HCT116 (cell line): ENCODE measurements around the gene RTN4RL1. TPM values are rescaled to one million over a fixed set of nuclear protein-coding genes. Genes with fewer than 3 reads are reported as not detected.

Experiments
- ATAC-seq: fragments of 200-7000 bp; cut with Tn5 transposase; 2 replicates; pipeline ENCODE4 v1.9.1; 2020; ENCODE audit warnings: mild to moderate bottlenecking, moderate library complexity
- BruUV-seq: library from RNA; stranded (reverse); fragments of 400-500 nt; replicated peaks from 2 replicates; lab custom pipeline; 2021; lab: Mats Ljungman, UMichigan
- CTCF ChIA-PET: fragments of 300-600 bp; sonication (Branson Sonifier 250); formaldehyde crosslinking; loops from one replicate; lab custom pipeline; 2021; ENCODE audit warnings: antibody characterized with exemption; lab: Charles Lee
- POLR2A ChIA-PET: fragments of 300-600, 350-600 bp; sonication (Branson Sonifier 250); formaldehyde crosslinking; loops from one replicate; lab custom pipeline; 2021; ENCODE audit warnings: antibody characterized with exemption; lab: Charles Lee
- RAD21 ChIA-PET, 2 experiments: fragments of 300-600 bp; sonication (Branson Sonifier 250); formaldehyde crosslinking; loops; one replicate each; lab custom pipeline; 2023; ENCODE audit warnings: low total read pairs in 2 of 2; ENCODE audit not compliant: uncharacterized antibody in 2 of 2, unreplicated experiment in 2 of 2, low non-redundant PET in 1 of 2; lab: Charles Lee
- DNase-seq: peaks from one replicate; pipeline ENCODE4 v3.0.0-alpha.2; 2010; ENCODE audit warnings: low read depth, low spot score
- H2AFZ ChIP-seq: fragments of 200-600 bp; shearing (Covaris generic), sonication (generic); 2 replicates; pipeline ENCODE4 v1.6.1; 2017; ENCODE audit warnings: low read depth, mixed run types, mixed read lengths, antibody characterized with exemption, low read length; ENCODE audit not compliant: poor library complexity, severe bottlenecking
- H3K27ac ChIP-seq: 2 replicates; pipeline ENCODE4 v1.5.1; 2012; ENCODE audit warnings: low read depth, low read length
- H3K27me3 ChIP-seq: fragments of 200-600 bp; sonication (generic); 2 replicates; pipeline ENCODE4 v1.6.1; 2016; ENCODE audit warnings: mixed run types, low read length, mixed read lengths; ENCODE audit not compliant: insufficient read depth
- H3K36me3 ChIP-seq, 2 experiments: fragments of 200-500 bp in 1 of 2; fragments of 200-600 bp in 1 of 2; sonication (Bioruptor generic) in 1 of 2; sonication (generic) in 1 of 2; 2 replicates each; pipeline versions ENCODE4 v1.5.1 to v1.6.1; 2014 to 2016; ENCODE audit warnings: low read length in 2 of 2, inconsistent platforms in 1 of 2, mixed read lengths in 1 of 2, mixed run types in 1 of 2; ENCODE audit not compliant: insufficient read depth in 2 of 2, control insufficient read depth in 1 of 2
- H3K4me1 ChIP-seq, 2 experiments: fragments of 200-600 bp in 1 of 2; sonication (generic) in 1 of 2; 2 replicates each; pipeline versions ENCODE4 v1.5.1 to v1.6.1; 2012 to 2017; ENCODE audit warnings: low read length in 2 of 2, inconsistent platforms in 1 of 2, mild to moderate bottlenecking in 1 of 2, mixed read lengths in 1 of 2, mixed run types in 1 of 2, moderate library complexity in 1 of 2; ENCODE audit not compliant: insufficient read depth in 2 of 2, control insufficient read depth in 1 of 2
- H3K4me2 ChIP-seq: fragments of 200-600 bp; sonication (generic); 2 replicates; pipeline ENCODE4 v1.6.1; 2017; ENCODE audit warnings: mixed run types, low read length, mixed read lengths
- H3K4me3 ChIP-seq, 2 experiments: fragments of 200-600 bp in 1 of 2; sonication (generic) in 1 of 2; replicated peaks in 1 of 2; 2 replicates each; pipeline ENCODE4 v1.5.1; 2011 to 2016; ENCODE audit warnings: low read length in 2 of 2, control low read depth in 1 of 2, low read depth in 1 of 2, mild to moderate bottlenecking in 1 of 2, mixed read lengths in 1 of 2, mixed run types in 1 of 2
- H3K79me2 ChIP-seq: fragments of 200-600 bp; sonication (generic); 2 replicates; pipeline ENCODE4 v1.6.1; 2017; ENCODE audit warnings: mild to moderate bottlenecking, mixed run types, low read length, moderate library complexity, mixed read lengths; ENCODE audit not compliant: insufficient read depth
- H3K9ac ChIP-seq: fragments of 200-600 bp; sonication (generic); 2 replicates; pipeline ENCODE4 v1.6.1; 2016; ENCODE audit warnings: low read length, mixed read lengths
- H3K9me2 ChIP-seq: fragments of 200-600 bp; sonication (generic), shearing (Covaris generic); 2 replicates; pipeline ENCODE4 v1.6.1; 2017; ENCODE audit warnings: mixed run types, mild to moderate bottlenecking, moderate library complexity; ENCODE audit not compliant: insufficient read depth
- H3K9me3 ChIP-seq, 2 experiments: fragments of 200-500 bp in 1 of 2; fragments of 200-600 bp in 1 of 2; sonication (Bioruptor generic) in 1 of 2; sonication (generic) in 1 of 2; 2 replicates each; pipeline ENCODE4 v1.6.1; 2014 to 2017; ENCODE audit warnings: low read length in 2 of 2, mixed read lengths in 2 of 2, inconsistent platforms in 1 of 2, low read depth in 1 of 2, mild to moderate bottlenecking in 1 of 2, mixed run types in 1 of 2, moderate library complexity in 1 of 2; ENCODE audit not compliant: control insufficient read depth in 1 of 2, insufficient read depth in 1 of 2
- H4K20me1 ChIP-seq: fragments of 200-600 bp; sonication (generic), shearing (Covaris generic); 2 replicates; pipeline ENCODE4 v1.6.1; 2017; ENCODE audit warnings: mixed run types, mild to moderate bottlenecking, moderate library complexity; ENCODE audit not compliant: insufficient read depth
- CEBPB ChIP-seq: IDR thresholded peaks from 2 replicates; pipeline ENCODE4 v1.6.1; 2012; ENCODE audit warnings: low read depth
- ELF1 ChIP-seq: IDR thresholded peaks from 2 replicates; pipeline ENCODE4 v1.6.1; 2012; ENCODE audit warnings: low read depth, borderline replicate concordance
- EZH2phosphoT487 ChIP-seq: fragments of 200-600 bp; IDR thresholded peaks from 2 replicates; pipeline ENCODE4 v1.6.1; 2018; ENCODE audit warnings: antibody characterized with exemption, borderline replicate concordance
- FOSL1 ChIP-seq: IDR thresholded peaks from 2 replicates; pipeline ENCODE4 v1.6.1; 2012; ENCODE audit warnings: low read depth
- RAD21 ChIP-seq: IDR thresholded peaks from 2 replicates; pipeline ENCODE4 v1.6.1; 2012; ENCODE audit warnings: low read depth, mild to moderate bottlenecking
- SIN3A ChIP-seq: IDR thresholded peaks from 2 replicates; pipeline ENCODE4 v1.6.1; 2012; ENCODE audit warnings: low read depth
- TCF7L2 ChIP-seq: IDR thresholded peaks from 2 replicates; pipeline ENCODE4 v1.7.0; 2011; ENCODE audit warnings: borderline replicate concordance, inconsistent platforms; ENCODE audit not compliant: insufficient read depth, insufficient read length; ENCODE audit errors: extremely low read depth
- YY1 ChIP-seq: IDR thresholded peaks from 2 replicates; pipeline ENCODE4 v1.6.1; 2011; ENCODE audit warnings: low read length, low read depth, moderate library complexity, mild to moderate bottlenecking; ENCODE audit not compliant: insufficient replicate concordance; ENCODE audit errors: extremely low read depth
- ZNF274 ChIP-seq: fragments of 200-500 bp; sonication (Bioruptor generic); IDR thresholded peaks from 2 replicates; pipeline ENCODE4 v1.6.1; 2014; ENCODE audit warnings: mild to moderate bottlenecking, low read depth, low read length, inconsistent platforms
- intact Hi-C: fragments of 100-400 bp; cut with micrococcal nuclease; formaldehyde crosslinking; loops from 2 replicates; pipeline ENCODE4 v1.10.0; 2022
- total RNA-seq: library from RNA; stranded (reverse); gene quantifications from one replicate; pipeline ENCODE4 v1.2.1, GENCODE V29; 2021; ENCODE audit not compliant: unreplicated experiment
- TF ChIP-seq, protein P1 (sequence below): IDR thresholded peaks from 2 replicates; pipeline ENCODE4 v1.6.1; 2011; ENCODE audit warnings: mild to moderate bottlenecking, low read length, moderate library complexity; ENCODE audit not compliant: insufficient replicate concordance; ENCODE audit errors: extremely low read depth
- TF ChIP-seq, protein P2 (sequence below): IDR thresholded peaks from 2 replicates; pipeline ENCODE4 v1.6.1; 2012

The RTN4RL1 gene
- total RNA-seq, 1 experiment from 2014 or later = 3.7 TPM

DNA sequence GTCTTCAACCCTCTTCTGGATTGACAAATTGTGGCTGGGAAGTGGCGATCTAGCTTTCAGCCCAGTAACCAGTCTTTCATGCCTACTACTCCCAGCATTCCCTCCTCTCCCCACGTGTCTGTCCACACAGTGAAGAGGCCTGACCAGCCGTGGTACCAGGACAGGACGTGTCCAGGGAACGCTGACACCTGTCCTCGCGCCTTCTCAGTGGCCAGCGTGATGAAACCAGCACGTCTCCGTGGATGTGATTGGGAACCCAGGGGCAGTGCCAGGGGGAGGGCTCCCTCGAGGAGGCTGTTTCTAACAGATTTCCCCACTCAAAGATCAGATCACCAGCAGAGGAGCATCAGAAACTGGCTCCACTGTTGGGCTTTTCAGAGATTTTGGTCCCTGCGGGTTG lies 126.3 kb downstream of the RTN4RL1 start:
- Histone ChIP-seq H3K4me3 (no peak overlapping the region), H3K9me2 (no peaks in the 10 kb centered on the region), H3K9me3 (no peaks in the 10 kb centered on the region), H3K4me2 (no peak overlapping the region), H4K20me1 (no peaks in the 10 kb centered on the region), H3K9ac (no peak overlapping the region), H3K79me2 (no peaks in the 10 kb centered on the region), H3K27me3 (no peaks in the 10 kb centered on the region), H3K4me1 (no peaks in the 10 kb centered on the region), H2AFZ (no peak overlapping the region), H3K36me3 (peaks cover 36 to 42% of the 10 kb centered on the region in 2 experiments; a peak in 3 of 4 replicates), H3K27ac (no peak overlapping the region)
- no TSS peak for BruUV-seq
- TF ChIP-seq CEBPB (no peak), ELF1 (no peak), SIN3A (no peak), EZH2phosphoT487 (no peak), ZNF274 (no peak), FOSL1 (no peak), YY1 (no peak), TCF7L2 (no peak), RAD21 (no peak)
- TF ChIP-seq, protein P1, sequence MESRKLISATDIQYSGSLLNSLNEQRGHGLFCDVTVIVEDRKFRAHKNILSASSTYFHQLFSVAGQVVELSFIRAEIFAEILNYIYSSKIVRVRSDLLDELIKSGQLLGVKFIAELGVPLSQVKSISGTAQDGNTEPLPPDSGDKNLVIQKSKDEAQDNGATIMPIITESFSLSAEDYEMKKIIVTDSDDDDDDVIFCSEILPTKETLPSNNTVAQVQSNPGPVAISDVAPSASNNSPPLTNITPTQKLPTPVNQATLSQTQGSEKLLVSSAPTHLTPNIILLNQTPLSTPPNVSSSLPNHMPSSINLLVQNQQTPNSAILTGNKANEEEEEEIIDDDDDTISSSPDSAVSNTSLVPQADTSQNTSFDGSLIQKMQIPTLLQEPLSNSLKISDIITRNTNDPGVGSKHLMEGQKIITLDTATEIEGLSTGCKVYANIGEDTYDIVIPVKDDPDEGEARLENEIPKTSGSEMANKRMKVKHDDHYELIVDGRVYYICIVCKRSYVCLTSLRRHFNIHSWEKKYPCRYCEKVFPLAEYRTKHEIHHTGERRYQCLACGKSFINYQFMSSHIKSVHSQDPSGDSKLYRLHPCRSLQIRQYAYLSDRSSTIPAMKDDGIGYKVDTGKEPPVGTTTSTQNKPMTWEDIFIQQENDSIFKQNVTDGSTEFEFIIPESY = no peak
- TF ChIP-seq, protein P2, sequence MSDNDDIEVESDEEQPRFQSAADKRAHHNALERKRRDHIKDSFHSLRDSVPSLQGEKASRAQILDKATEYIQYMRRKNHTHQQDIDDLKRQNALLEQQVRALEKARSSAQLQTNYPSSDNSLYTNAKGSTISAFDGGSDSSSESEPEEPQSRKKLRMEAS = no peak
- intact Hi-C loops = no loop called here
- ATAC-seq (no peak), DNase-seq (no peak)
- RAD21 ChIA-PET = no interaction called here
- CTCF ChIA-PET = no interaction called here
- POLR2A ChIA-PET = no interaction called here
